Measurements from ENCODE around the gene BAZ2A.
A peak's percentile ranks its signal among the peaks of the same experiment; 100 is the strongest.

DNA sequence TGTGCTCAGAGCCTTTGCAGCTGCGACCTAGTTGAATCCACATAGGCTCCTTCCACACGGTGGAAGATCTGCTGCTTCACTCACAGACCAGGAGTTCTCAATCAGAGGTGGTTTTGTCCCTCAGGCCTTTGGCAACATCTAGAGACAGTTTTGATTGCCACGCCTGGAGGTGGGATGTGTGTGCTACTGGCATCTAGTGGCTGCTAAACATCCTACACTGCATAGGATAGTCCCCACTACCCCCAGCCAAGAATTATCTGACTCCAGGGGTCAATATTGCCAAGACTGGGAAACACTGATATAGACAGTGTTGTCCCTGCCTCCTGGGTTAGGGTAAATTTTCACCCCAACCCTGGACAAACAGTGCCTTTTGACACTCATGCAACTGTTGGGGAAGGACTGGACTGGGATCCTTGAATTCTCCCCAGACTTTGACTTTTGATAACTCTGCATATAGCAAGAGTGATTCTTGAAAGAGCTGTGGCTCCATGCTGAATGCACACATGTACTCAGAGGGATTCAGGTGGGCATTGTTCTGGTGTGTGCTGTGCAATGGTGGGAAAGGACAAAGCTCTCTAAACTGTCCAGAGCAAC is 39.8 kb downstream of the BAZ2A start:
- TF ChIP-seq, protein P1, sequence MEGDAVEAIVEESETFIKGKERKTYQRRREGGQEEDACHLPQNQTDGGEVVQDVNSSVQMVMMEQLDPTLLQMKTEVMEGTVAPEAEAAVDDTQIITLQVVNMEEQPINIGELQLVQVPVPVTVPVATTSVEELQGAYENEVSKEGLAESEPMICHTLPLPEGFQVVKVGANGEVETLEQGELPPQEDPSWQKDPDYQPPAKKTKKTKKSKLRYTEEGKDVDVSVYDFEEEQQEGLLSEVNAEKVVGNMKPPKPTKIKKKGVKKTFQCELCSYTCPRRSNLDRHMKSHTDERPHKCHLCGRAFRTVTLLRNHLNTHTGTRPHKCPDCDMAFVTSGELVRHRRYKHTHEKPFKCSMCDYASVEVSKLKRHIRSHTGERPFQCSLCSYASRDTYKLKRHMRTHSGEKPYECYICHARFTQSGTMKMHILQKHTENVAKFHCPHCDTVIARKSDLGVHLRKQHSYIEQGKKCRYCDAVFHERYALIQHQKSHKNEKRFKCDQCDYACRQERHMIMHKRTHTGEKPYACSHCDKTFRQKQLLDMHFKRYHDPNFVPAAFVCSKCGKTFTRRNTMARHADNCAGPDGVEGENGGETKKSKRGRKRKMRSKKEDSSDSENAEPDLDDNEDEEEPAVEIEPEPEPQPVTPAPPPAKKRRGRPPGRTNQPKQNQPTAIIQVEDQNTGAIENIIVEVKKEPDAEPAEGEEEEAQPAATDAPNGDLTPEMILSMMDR (IDR thresholded peaks at IDR 0.05; ENCODE audit: low read depth, low read length, poor library complexity, severe bottlenecking): peak; percentile 74
- TF ChIP-seq EZH2phosphoT487 (IDR thresholded peaks at IDR 0.05; ENCODE audit: borderline replicate concordance, low read length): no peak
